NCI-H146 treated with DMSO at 0.1 percent for 48 hours (cell line): ENCODE results near the gene SERTAD2.

ENCODE experiments used
- DNase-seq: peaks from one replicate; lab custom pipeline; 2025; ENCODE audit not compliant: unreplicated experiment; lab: John Stamatoyannopoulos, UW

The SERTAD2 gene, protein sequence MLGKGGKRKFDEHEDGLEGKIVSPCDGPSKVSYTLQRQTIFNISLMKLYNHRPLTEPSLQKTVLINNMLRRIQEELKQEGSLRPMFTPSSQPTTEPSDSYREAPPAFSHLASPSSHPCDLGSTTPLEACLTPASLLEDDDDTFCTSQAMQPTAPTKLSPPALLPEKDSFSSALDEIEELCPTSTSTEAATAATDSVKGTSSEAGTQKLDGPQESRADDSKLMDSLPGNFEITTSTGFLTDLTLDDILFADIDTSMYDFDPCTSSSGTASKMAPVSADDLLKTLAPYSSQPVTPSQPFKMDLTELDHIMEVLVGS

GRCh38 chr2:64653109-64654062 is at the start of gene SERTAD2:
Gene SERTAD2 (minus strand): TSS chr2:64653913. CDS start chr2:64636871, 17,042 bp downstream.
- peak; percentile 56 for DNase-seq

DNA sequence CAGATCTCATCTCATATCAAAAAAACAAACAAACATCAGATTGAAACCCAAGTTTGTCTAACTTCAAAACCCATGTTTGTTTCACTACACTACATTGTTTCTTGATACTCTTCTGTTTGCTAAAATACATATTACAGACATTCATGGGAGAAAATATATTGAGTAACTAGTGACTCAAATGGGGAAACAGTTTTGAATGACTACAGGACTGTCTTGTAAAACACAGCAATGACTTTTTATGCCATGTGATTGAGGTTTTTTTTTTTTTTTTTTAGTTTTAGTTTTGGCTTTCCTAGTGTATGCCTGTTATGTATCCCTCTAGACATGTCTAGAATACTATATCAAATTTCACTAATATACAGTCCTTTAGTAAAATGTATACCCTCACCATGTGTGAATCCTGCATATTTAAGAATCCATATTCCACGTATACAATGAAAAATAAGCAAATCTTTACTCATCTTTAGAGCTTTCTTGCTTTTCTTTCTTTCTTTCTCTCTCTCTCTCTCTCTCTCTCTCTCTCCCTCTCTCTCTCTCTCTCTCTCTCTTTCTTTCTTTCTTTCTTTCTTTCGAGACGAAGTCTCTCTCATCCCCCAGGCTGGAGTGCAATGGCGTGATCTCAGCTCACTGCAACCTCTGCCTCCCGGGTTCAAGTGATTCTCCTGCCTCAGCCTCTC is 46.6 kb upstream of the SERTAD2 start:
- DNase-seq: no peak

- no peak for DNase-seq
Observed at GRCh38 chr2:64699712-64700111, 46.0 kb upstream of the SERTAD2 start.

DNA sequence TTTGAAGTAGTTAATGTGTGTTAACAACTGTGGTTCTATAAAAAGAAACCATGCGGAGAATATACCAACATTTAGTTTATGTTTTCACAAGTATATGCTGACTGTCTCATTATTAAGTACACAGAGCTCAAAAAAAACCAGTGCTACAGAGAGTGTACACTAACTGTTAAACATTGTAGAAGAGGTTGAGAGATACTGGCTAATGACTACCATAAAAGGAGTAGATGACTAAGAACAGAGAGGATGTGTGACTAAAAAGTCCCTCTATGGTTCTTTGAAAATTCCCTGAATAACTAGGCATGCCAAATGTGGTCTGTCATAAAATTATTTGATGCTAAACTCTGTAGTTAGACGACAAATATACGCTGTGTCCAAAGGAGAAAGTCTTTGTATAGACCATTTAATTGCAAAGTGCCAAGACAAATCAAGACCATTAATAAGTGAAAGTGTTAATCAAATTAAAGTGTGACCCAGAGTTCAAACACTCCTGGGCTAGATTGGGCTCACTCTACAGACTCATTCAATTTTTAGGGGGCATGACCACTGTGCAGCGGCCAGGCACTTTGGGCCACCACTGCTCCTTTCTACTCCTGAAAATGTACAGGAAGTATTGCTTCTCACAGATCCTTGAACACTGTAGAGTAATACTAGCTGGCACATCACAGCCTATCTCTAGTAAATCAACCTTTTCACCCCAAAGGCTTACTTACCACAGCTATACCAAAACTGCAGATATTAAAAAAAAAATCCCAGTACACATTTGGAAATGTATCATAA is 45.1 kb upstream of the SERTAD2 start:
- DNase-seq: no peak

DNA sequence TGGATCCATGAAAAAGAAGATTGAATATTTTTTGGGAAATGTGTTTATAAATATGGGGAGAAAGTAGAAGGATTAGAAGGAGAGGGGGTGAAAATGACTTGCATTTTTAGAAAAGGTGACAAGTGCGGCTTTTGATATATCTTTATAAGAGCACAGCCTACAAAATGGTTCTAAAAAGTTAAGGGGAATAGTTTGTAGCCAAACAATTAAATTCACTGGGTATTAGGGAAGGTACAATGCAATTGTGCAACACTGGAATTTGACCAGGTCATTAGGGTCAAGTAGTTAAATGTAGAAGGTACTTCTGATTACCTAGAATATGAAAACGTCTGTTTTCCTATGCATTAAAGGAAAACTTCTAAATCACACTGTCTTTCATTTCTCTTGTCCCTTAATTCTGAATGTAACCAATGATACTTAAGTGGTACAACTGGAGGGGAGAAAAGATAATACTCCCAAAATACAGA is 44.5 kb upstream of the SERTAD2 start:
- DNase-seq: no peak

DNA sequence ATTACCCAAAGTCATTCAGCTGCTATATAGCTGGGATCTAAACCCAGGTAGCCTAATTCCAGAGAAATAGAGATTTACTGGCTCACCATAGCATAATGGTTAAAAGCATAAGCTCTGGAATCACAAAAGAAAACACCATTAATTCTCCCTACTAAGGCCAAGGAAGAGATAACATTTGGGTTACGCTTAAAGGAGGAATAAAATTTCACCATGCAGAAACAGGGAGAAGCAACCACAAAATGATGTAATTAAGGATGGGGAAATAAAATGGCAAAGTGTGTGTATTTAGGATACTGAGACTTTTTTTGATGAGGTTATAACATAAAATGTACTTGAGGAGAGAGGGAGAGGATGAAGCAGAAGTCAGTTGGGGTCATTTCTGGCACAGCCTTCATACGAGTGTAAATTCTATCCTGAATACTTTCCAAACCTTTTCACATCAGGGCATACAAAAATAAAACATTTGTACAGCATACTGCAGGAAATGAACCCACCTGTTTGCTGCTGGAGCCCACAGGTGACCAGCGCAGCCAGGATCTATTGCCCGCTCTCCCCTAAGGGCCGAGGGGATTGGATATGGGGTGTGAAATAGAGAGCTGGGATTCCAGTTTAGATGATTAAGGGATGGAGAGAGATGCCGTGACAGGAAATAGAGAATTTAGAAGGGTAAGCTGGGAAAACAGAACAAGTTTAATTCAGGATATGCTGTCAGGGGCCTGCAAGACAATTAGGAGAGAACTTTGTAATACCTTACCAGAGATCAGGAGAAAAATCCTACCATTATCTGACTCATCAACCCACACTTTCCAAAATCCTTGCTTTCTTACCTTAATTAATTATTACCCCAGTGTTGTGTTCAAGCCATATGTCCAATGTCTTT is 43.8 kb upstream of the SERTAD2 start:
- DNase-seq: no peak

DNA sequence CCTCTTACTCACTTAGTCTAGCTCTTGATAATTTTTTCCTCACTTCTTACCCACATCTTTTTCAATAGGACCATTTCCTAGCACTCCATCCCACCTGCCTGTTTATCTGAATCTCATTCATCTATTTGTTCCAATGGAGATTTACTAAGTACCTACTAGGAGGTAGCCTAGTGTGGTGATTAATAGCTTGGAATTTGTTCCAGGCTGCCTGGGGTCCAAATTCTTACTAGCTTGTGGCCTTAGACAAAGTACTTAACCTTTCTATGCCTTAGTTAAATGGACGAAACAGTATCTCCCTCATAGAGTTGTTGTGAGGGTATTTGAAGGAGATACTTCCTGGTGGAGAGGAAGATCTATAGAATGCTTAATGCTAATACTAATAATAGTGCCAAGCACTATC is 42.9 kb upstream of the SERTAD2 start:
- no peak for DNase-seq

GRCh38 chr2:64695721-64696261 is 42.1 kb upstream of the SERTAD2 start:
- no peak for DNase-seq

DNA sequence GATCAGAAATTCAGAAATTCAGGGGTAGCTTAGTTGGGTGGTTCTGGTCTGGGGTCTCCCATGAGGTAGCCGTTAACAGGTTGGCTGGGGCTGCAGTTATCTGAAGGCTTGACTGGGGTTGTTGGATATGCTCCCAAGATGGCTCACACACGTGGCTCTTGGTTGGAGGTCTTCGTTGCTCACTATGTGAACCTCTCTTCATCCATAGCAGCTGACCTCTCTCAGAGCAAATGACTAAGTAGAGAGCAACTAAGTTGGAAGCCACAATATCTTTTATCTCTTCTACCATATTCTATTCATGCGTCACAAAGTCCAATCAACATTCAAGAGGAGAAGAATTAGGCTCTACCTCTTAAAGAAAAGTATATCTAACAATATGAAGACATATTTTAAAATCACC is 38.7 kb upstream of the SERTAD2 start:
- no peak for DNase-seq

DNA sequence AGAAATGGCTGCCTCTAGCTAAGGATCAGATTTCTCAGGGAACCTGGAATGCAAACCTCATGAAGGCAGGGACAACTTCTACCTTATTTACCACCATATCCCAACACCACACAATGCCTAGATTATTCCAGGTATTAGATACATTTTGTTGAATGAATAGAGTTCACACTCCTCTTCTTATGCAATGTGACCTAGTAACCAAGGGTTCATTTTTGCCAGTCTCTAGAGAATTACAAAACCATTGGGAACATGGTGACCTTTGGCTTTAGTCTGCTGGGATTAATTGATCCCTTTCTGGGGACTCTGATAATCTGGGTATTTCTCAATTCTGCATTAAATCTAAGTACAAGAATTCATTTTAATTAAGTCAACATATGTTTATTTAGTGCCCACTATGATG is 35.2 kb upstream of the SERTAD2 start:
- DNase-seq: no peak

DNA sequence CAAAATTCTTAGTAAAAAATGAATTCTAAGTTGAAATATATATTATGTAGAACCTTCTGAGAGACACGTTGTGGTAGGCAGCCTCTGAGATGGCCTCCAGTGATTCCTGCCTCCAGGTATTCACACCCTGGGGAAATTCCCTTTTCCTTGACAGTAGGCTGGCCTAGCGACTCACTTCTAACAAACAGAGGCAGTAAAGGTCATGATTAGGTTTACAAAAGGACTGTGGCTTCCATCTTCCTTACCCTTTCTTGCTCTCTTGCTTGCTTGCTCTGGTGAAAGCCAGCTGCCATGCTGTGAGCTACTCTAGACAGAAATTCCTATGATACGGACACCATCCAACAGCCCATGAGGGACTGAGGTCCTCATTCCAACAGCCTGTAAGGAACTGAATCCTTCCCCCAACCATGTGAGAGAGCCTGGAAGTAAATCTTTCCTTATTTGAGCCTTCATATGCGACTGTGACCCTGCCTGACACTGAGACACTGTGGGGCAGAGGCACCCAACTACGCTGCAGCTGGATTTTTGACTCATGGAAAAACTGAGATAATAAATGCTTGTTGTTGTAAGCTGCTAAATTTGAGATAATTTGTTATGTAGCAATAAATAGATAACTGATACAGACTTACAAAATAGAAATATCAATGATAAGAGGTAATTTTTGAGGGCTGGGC is 32.7 kb upstream of the SERTAD2 start:
- DNase-seq: no peak

GRCh38 chr2:64685430-64685829 is 31.7 kb upstream of the SERTAD2 start:
- no peak for DNase-seq

GRCh38 chr2:64683771-64684510 is 30.2 kb upstream of the SERTAD2 start:
- no peak for DNase-seq

DNA sequence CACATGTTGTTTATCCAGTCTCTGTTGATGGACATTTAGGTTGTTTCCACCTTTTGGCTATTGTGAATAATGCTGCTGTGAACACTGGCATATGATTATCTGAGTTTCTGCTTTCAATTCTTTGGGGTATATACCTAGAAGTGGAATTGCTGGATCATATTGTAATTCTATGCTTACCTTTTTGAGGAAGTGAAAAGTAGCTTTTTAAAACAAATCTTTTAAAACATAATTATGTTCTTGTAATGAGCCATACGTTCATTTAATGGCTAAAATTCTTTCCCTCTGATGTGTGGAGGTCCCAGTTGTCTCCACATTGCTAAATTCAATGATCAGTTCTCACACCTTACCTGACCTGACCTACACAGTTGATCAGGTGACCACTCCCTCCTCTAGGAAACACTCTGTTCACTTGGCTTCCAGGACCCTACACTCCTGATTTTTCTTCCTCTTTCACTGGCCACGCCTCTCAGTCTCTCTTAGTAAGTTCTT is 27.8 kb upstream of the SERTAD2 start:
- no peak for DNase-seq

DNA sequence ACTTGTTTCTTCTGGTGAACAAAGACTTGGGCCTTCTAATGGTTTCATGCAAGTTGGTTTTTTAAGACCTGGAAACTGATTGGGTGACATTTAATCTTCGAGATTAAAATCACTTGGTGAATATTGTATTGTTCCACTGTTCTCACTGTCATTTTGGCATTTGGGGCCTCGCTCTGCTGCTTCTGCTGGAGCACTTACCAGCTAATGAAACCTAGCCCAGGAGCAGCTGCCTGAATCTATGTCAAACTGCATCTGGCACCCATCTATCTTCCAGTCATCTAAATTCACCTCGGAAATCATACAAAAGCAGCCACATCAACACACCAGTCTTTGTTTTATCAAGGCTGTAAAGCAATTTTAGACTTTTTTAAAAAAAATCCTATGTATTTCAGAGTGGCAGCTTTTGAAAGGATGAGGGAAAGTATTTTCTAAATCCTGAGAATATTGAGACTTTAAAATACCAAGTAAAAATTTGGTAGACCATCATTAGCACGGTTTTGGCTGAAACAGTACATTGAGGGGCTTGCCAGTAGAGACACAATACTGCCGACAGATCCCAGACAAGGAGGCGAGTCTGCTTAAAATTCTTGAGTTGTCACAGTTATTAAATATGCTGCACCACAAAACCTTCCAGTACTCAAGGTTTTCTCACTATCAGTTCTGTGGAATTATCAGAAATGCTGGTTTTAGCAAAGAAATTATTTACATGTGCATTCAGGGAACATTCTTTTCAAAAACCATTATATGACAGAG is 26.1 kb upstream of the SERTAD2 start:
- DNase-seq: no peak

DNA sequence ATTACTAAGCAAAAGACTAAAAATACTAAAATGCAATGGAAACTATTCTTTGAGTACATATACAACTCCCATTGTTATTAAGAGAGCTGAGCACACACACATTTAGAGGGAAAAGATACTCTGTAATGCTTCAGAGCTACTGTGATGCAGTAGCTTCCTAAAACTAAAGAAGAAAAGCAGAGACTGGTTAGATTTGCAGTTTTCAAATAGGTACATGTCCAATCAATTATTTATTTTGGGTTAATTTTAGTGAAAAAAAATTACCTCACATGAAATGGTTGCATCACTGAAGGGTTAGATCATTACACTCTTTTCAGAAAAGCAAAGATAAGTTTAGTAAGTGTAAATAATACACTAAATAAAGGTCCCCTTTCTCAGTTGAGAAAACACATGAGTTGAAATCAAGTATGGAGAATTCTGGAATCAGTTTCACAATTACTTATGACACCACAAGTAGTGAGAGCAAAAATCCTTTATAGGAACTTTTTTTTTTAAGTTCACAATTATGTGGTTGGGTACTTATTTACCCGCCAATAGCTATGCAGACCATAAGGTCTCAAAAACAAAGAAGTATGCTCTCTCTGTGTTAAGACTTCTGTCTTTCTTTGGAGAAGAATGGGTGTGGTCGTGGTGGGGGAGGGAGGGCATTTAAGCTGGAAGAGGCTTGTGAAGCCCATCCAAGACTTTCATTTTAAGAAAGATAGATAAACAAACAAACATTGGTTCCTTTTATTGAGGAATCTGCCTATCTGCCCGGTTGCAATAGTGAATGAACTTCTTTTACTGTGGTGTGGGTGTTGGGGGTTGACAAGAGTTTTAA is 25.3 kb upstream of the SERTAD2 start:
- no peak for DNase-seq
